CD4-positive, alpha-beta T cell (primary cell): ENCODE measurements around the gene TMEM26. TPM values are rescaled to one million over a fixed set of nuclear protein-coding genes. Genes with fewer than 3 reads are reported as not detected.

Experiments used
- ATAC-seq: fragments of 200-7000 bp; cut with Tn5 transposase; one replicate; pipeline ENCODE4 v1.10.0; 2022; ENCODE audit warnings: mild to moderate bottlenecking; ENCODE audit not compliant: poor library complexity
- CTCF ChIA-PET: fragments of 350-600 bp; sonication (Branson Sonifier 250); formaldehyde crosslinking; loops from one replicate; lab custom pipeline; 2021; ENCODE audit warnings: antibody characterized with exemption, inconsistent platforms; lab: Charles Lee
- POLR2A ChIA-PET: fragments of 350-600 bp; sonication (Branson Sonifier 250); formaldehyde crosslinking; loops from one replicate; lab custom pipeline; 2021; ENCODE audit warnings: antibody characterized with exemption, inconsistent platforms; lab: Charles Lee
- DNase-seq, 14 experiments: peaks; one replicate each; pipeline ENCODE4 v3.0.0-alpha.2; 2013 to 2020; ENCODE audit warnings: mixed read lengths in 2 of 14
- H3K27ac ChIP-seq, 2 donors: one replicate each; pipeline versions ENCODE4 v1.5.1 to v1.7.0; 2013; ENCODE audit warnings: low read length in 2 of 2, low read depth in 1 of 2, mild to moderate bottlenecking in 1 of 2
- H3K27me3 ChIP-seq, 2 experiments: 1 replicate in 1 of 2; 2 replicates in 1 of 2; pipeline versions ENCODE4 v1.6.1 to v1.7.0; 2013; ENCODE audit warnings: low read length in 2 of 2, control low read depth in 1 of 2, mild to moderate bottlenecking in 1 of 2, moderate library complexity in 1 of 2; ENCODE audit not compliant: insufficient read depth in 2 of 2, control insufficient read depth in 1 of 2
- H3K36me3 ChIP-seq: one replicate; pipeline ENCODE4 v1.6.1; 2013; ENCODE audit warnings: low read length, control low read depth; ENCODE audit not compliant: insufficient read depth
- H3K4me1 ChIP-seq: one replicate; pipeline ENCODE4 v1.6.1; 2013; ENCODE audit warnings: low read length, control low read depth; ENCODE audit not compliant: insufficient read depth
- H3K4me3 ChIP-seq: one replicate; pipeline ENCODE4 v1.5.1; 2013; ENCODE audit warnings: mild to moderate bottlenecking, low read length, moderate library complexity
- H3K9me3 ChIP-seq, 2 experiments: 1 replicate in 1 of 2; 2 replicates in 1 of 2; pipeline versions ENCODE4 v1.6.1 to v1.7.0; 2013; ENCODE audit warnings: low read length in 2 of 2, mild to moderate bottlenecking in 2 of 2, control low read depth in 1 of 2, moderate library complexity in 1 of 2; ENCODE audit not compliant: control insufficient read depth in 1 of 2, insufficient read depth in 1 of 2
- H3K27ac Mint-ChIP-seq: one replicate; pipeline ENCODE4 v1.8.0; 2020; ENCODE audit warnings: mixed read lengths
- H3K27me3 Mint-ChIP-seq: one replicate; pipeline ENCODE4 v1.8.0; 2021; ENCODE audit warnings: mixed read lengths
- H3K36me3 Mint-ChIP-seq: one replicate; pipeline ENCODE4 v1.8.0; 2021; ENCODE audit warnings: low read depth, mixed read lengths
- H3K4me1 Mint-ChIP-seq: one replicate; pipeline ENCODE4 v1.8.0; 2021; ENCODE audit warnings: low read depth, mixed read lengths
- H3K4me3 Mint-ChIP-seq: one replicate; pipeline ENCODE4 v1.8.0; 2020; ENCODE audit warnings: mild to moderate bottlenecking, mixed read lengths
- H3K9me3 Mint-ChIP-seq: one replicate; pipeline ENCODE4 v1.8.0; 2020; ENCODE audit warnings: mixed read lengths
- CTCF ChIP-seq: fragments of 200-600 bp; IDR thresholded peaks from one replicate; pipeline ENCODE4 v1.8.0; 2022; ENCODE audit warnings: antibody characterized with exemption, mild to moderate bottlenecking
- intact Hi-C, 2 experiments: fragments of 100-400 bp; cut with DNase I in 1 of 2; cut with micrococcal nuclease in 1 of 2; formaldehyde crosslinking; loops; one replicate each; pipeline versions ENCODE4 v1.15.1 to v1.9.0; 2023 to 2025; cut with DNase I, micrococcal nuclease
- total RNA-seq, 174 experiments: library from RNA in 2 of 174; stranded (reverse) in 2 of 174; gene quantifications; one replicate each; pipeline ENCODE4 v1.2.3 and lab custom pipeline; 2021 to 2026

Gene TMEM26
- total RNA-seq, 2 experiments from 2014 or later: not detected

GRCh38 chr10:61423178-61423577 lies 30.0 kb downstream of the TMEM26 start:
- CTCF ChIA-PET: no interaction called here

GRCh38 chr10:61417661-61418060 lies 35.5 kb downstream of the TMEM26 start:
- H3K9me3 Mint-ChIP-seq: peaks cover 5% of the 10 kb centered on the region
- no peaks in the 10 kb centered on the region for H3K36me3 Mint-ChIP-seq
- H3K4me3 Mint-ChIP-seq: no peak overlapping the region
- H3K4me1 ChIP-seq: no peaks in the 10 kb centered on the region
- DNase-seq (no peak), ATAC-seq (no peak)
- intact Hi-C loops: no loop called here
- H3K27me3 ChIP-seq: no peaks in the 10 kb centered on the region
- no peaks in the 10 kb centered on the region for H3K4me1 Mint-ChIP-seq
- H3K27ac Mint-ChIP-seq: no peak overlapping the region
- ChIA-PET POLR2A (no interaction called here), CTCF (no interaction called here)
- peaks cover 4% of the 10 kb centered on the region for H3K27me3 Mint-ChIP-seq
- peaks cover 0 to 6% of the 10 kb centered on the region in 2 experiments for H3K9me3 ChIP-seq
- no peak for TF ChIP-seq CTCF
- H3K36me3 ChIP-seq: no peaks in the 10 kb centered on the region
- no peak overlapping the region for H3K4me3 ChIP-seq
- no peak overlapping the region for H3K27ac ChIP-seq

More at GRCh38 chr10:61423178-61423577, 30.0 kb downstream of the TMEM26 start:
- no peak overlapping the region for H3K27ac ChIP-seq
- H3K36me3 ChIP-seq: no peaks in the 10 kb centered on the region
- H3K27me3 ChIP-seq: no peaks in the 10 kb centered on the region
- H3K4me3 ChIP-seq: no peak overlapping the region
- no peak overlapping the region for H3K4me3 Mint-ChIP-seq
- no peak for TF ChIP-seq CTCF
- peaks cover 7% of the 10 kb centered on the region for H3K9me3 Mint-ChIP-seq
- H3K4me1 ChIP-seq: no peaks in the 10 kb centered on the region
- intact Hi-C loops: no loop called here
- H3K27me3 Mint-ChIP-seq: no peaks in the 10 kb centered on the region
- no peak overlapping the region for H3K27ac Mint-ChIP-seq
- POLR2A ChIA-PET: no interaction called here
- no peak for ATAC-seq
- H3K9me3 ChIP-seq: peaks cover 4 to 18% of the 10 kb centered on the region in 2 experiments
- H3K36me3 Mint-ChIP-seq: no peaks in the 10 kb centered on the region
- no peak for DNase-seq
- no peaks in the 10 kb centered on the region for H3K4me1 Mint-ChIP-seq

- peaks cover 4% of the 10 kb centered on the region for H3K27me3 Mint-ChIP-seq
- intact Hi-C loops: no loop called here
- no peaks in the 10 kb centered on the region for H3K27me3 ChIP-seq
- no peak overlapping the region for H3K4me3 ChIP-seq
- DNase-seq (no peak), ATAC-seq (no peak)
- peaks cover 5% of the 10 kb centered on the region for H3K9me3 Mint-ChIP-seq
- no peak overlapping the region for H3K27ac Mint-ChIP-seq
- ChIA-PET POLR2A (no interaction called here), CTCF (interaction anchor here (1.0 kb wide), 1 partner anchor 10 kb away, joined by 3 read pairs; no protein-coding TSS in a partner anchor)
- H3K9me3 ChIP-seq: no peaks in the 10 kb centered on the region
- no peaks in the 10 kb centered on the region for H3K36me3 ChIP-seq
- H3K4me1 Mint-ChIP-seq: no peaks in the 10 kb centered on the region
- TF ChIP-seq CTCF: no peak
- H3K4me3 Mint-ChIP-seq: no peak overlapping the region
- H3K27ac ChIP-seq: no peak overlapping the region
- H3K4me1 ChIP-seq: no peaks in the 10 kb centered on the region
- H3K36me3 Mint-ChIP-seq: no peaks in the 10 kb centered on the region
Observed at GRCh38 chr10:61415824-61416223, 37.4 kb downstream of the TMEM26 start.
